HG03378 (cell line): ENCODE data around the gene IMPG1.

Source experiments
- ATAC-seq: cut with Tn5 transposase; IDR thresholded peaks from one replicate; pipeline ENCODE4 v1.9.1; 2021; ENCODE audit warnings: mild to moderate bottlenecking, moderate library complexity; ENCODE audit not compliant: unreplicated experiment

IMPG1 gene

GRCh38 chr6:75893058-75893775, 179.2 kb downstream of the IMPG1 start:
- ATAC-seq: peak; percentile 85

DNA sequence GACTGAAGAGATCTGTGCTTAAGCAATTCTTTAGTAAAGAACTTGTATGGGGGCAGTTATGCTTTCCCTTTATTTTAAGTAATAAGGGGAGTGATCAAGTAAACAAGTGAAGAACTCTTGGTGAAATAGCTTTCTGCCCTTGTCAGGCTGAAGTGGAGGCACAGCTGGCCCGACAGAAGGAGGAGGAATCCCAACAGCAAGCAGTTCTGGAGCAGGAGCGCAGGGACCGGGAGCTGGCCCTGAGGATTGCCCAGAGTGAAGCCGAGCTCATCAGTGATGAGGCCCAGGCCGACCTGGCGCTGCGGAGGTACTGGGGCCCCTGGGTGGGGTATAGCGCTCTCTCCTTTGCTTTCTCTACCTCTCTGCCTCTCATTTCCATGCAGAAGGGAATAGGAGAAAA, 180.1 kb downstream of the IMPG1 start:
- no peak for ATAC-seq

- ATAC-seq: no peak
Measured at GRCh38 chr6:75884822-75885221, 187.6 kb downstream of the IMPG1 start.

GRCh38 chr6:75882734-75883133, 189.7 kb downstream of the IMPG1 start:
- no peak for ATAC-seq

DNA sequence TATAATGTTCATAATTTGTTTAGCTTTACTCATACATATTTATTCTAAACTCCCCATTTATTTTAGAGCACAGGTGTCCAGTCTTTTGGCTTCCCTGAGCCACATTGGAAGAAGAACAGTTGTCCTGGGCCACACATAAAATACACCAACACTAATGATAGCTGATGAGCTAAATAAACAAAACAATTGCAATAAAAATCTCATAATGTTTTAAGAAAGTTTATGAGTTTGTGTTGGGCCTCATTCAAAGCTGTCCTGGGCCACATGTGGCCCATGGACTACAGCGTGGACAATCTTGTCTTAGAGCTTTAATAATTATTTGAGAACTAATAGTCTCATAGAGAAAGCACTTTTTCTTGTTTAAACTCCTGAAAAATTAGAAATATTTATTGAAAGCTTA, 192.2 kb downstream of the IMPG1 start:
- no peak for ATAC-seq

GRCh38 chr6:75876152-75876551, 196.3 kb downstream of the IMPG1 start:
- ATAC-seq: no peak

DNA sequence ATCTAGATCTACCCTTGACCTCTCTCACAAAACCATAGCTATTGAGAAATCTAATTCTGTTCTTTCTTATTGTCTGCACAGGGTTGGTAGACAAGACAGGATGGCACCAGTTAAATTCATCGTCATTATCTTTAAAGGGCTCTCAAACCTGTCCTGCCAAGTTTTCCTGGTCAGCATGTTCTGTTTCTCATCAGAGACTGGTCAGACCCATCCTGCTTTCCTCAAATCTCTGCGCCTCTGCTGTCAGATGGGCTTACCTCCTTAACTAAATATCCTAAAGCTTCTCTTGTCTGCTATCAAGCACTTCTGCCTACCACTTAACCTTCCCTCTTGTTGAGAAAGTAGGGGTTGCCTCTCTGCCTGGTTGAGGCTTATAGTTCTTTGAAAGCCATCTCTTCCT, 198.2 kb downstream of the IMPG1 start:
- no peak for ATAC-seq
